CD8-positive, alpha-beta memory T cell (primary cell): ENCODE measurements around the gene BRD7. TPM values are rescaled to one million over a fixed set of nuclear protein-coding genes. Genes with fewer than 3 reads are reported as not detected.
A peak's percentile ranks its signal among the peaks of the same experiment; 100 is the strongest.

ENCODE experiments used
- CTCF ChIA-PET: fragments of 350-600 bp; sonication (Branson Sonifier 250); formaldehyde crosslinking; loops from one replicate; lab custom pipeline; 2021; ENCODE audit warnings: antibody characterized with exemption; lab: Charles Lee
- POLR2A ChIA-PET: fragments of 350-600 bp; sonication (Branson Sonifier 250); formaldehyde crosslinking; loops from one replicate; lab custom pipeline; 2021; ENCODE audit warnings: antibody characterized with exemption; lab: Charles Lee
- DNase-seq, 5 donors: peaks; one replicate each; pipeline versions ENCODE4 v3.0.0 to v3.0.0-alpha.2; 2020 to 2022; ENCODE audit warnings: mixed read lengths in 1 of 5
- H3K27ac ChIP-seq: one replicate; pipeline ENCODE4 v1.7.0; 2013; ENCODE audit warnings: low read depth, mild to moderate bottlenecking, low read length, moderate library complexity
- H3K27me3 ChIP-seq: 2 replicates; pipeline ENCODE4 v1.7.0; 2013; ENCODE audit warnings: low read length, mild to moderate bottlenecking; ENCODE audit not compliant: insufficient read depth, poor library complexity, severe bottlenecking
- H3K36me3 ChIP-seq: 2 replicates; pipeline ENCODE4 v1.7.0; 2013; ENCODE audit warnings: mild to moderate bottlenecking, low read length, moderate library complexity; ENCODE audit not compliant: insufficient read depth
- H3K4me1 ChIP-seq: 2 replicates; pipeline ENCODE4 v1.7.0; 2013; ENCODE audit warnings: mild to moderate bottlenecking, low read length, moderate library complexity; ENCODE audit not compliant: insufficient read depth
- H3K4me3 ChIP-seq: 2 replicates; pipeline ENCODE4 v1.7.0; 2013; ENCODE audit warnings: mild to moderate bottlenecking, low read length
- H3K9me3 ChIP-seq: 2 replicates; pipeline ENCODE4 v1.7.0; 2013; ENCODE audit warnings: mild to moderate bottlenecking, low read length
- H3K27ac Mint-ChIP-seq, 8 donors: one replicate each; pipeline ENCODE4 v1.8.0; 2020 to 2021; ENCODE audit warnings: mixed read lengths in 8 of 8, mild to moderate bottlenecking in 6 of 8, inconsistent platforms in 3 of 8, moderate library complexity in 3 of 8
- H3K27me3 Mint-ChIP-seq, 2 donors: one replicate each; pipeline ENCODE4 v1.8.0; 2020 to 2021; ENCODE audit warnings: mixed read lengths in 2 of 2, mild to moderate bottlenecking in 1 of 2, moderate library complexity in 1 of 2
- H3K36me3 Mint-ChIP-seq, 3 donors: one replicate each; pipeline ENCODE4 v1.8.0; 2020 to 2021; ENCODE audit warnings: mixed read lengths in 3 of 3, inconsistent platforms in 1 of 3, mild to moderate bottlenecking in 1 of 3
- H3K4me1 Mint-ChIP-seq, 3 donors: one replicate each; pipeline ENCODE4 v1.8.0; 2020 to 2021; ENCODE audit warnings: mixed read lengths in 3 of 3, inconsistent platforms in 1 of 3, mild to moderate bottlenecking in 1 of 3
- H3K4me3 Mint-ChIP-seq, 7 donors: one replicate each; pipeline ENCODE4 v1.8.0; 2020 to 2021; ENCODE audit warnings: mixed read lengths in 7 of 7, mild to moderate bottlenecking in 6 of 7, moderate library complexity in 4 of 7, inconsistent platforms in 2 of 7
- H3K9me3 Mint-ChIP-seq, 5 donors: one replicate each; pipeline ENCODE4 v1.8.0; 2020 to 2022; ENCODE audit warnings: mixed read lengths in 5 of 5, mild to moderate bottlenecking in 3 of 5, moderate library complexity in 2 of 5, inconsistent platforms in 1 of 5
- polyA plus RNA-seq: library from polyadenylated mRNA; unstranded; fragments of 300-500 nt; fragmentation: Illumina TruSeq; gene quantifications from one replicate; pipeline ENCODE4 v1.2.3, GENCODE V29; 2021
- total RNA-seq, 2 experiments: library from RNA; stranded (reverse); gene quantifications; one replicate each; pipeline ENCODE4 v1.2.3, GENCODE V29; 2021

Gene BRD7
- total RNA-seq (100 to 1,000 TPM; 101 to 103 TPM), polyA plus RNA-seq (55.7 TPM)

DNA sequence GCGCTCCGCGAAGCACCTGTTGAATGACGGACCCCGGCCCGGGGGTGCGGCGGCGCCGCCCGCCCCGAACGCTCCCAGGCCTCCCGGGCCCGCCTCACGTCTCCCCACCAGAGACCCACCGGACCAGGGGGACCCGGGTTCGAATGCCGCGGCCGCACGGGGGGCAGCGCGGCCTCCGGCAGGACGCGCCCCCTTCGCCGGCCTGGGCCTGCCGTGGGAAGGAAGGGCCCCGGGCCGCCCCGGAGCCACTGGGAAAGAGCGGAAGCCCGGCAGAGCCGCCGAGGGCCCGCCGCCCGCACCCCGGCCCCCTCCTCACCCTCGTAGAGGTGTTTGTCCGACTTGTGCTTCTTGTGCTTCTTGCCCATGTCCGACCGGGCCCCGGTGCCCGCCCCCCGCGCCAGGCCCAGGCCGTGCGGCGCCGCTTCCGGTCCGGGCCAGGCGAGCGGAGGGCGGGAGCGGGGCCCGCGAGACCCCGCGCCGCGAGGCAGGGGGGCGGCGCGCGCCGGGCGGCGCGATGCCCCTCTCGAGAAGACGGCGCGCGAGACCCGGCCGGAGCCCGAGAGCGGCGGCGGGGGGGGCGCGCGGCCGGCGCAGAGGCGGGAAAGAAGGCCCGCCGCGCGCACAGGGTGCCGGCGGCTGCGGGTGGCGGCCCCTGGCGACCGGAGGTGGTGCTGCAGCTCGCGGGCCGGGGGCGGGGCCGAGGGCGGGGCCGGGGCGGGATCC, at the start of gene BRD7:
Gene BRD7 (minus strand): TSS at position 579 of the 723 bp plus-strand sequence. CDS start 214 bp downstream, at position 365.
- Histone ChIP-seq H3K9me3 (no peaks in the 10 kb centered on the region), H3K27me3 (no peaks in the 10 kb centered on the region), H3K4me1 (peaks cover 39% of the 10 kb centered on the region), H3K36me3 (peaks cover 15% of the 10 kb centered on the region), H3K27ac (peak within 1 kb of the TSS; percentile 49), H3K4me3 (peak within 1 kb of the TSS; percentile 69)
- peak within 1 kb of the TSS; percentile 88 to 99 (median 97) for H3K27ac Mint-ChIP-seq
- peak within 1 kb of the TSS; percentile 84 to 98 (median 95) for H3K4me3 Mint-ChIP-seq
- ChIA-PET CTCF (interaction anchor here (1.0 to 2.9 kb wide), 11 partner anchors 9 to 438 kb away, joined by 3 to 23 read pairs (median 4); partner anchors contain the start of gene CNEP1R1), POLR2A (no interaction called here)
- peak; percentile 57 to 78 (median 65) for DNase-seq
- peaks cover 0 to 1% (median 0%) of the 10 kb centered on the region in 5 donors for H3K9me3 Mint-ChIP-seq
- peaks cover 3 to 35% (median 13%) of the 10 kb centered on the region in 3 donors for H3K36me3 Mint-ChIP-seq
- peaks cover 46 to 57% (median 55%) of the 10 kb centered on the region in 3 donors for H3K4me1 Mint-ChIP-seq
- peaks cover 0 to 2% of the 10 kb centered on the region in 2 donors for H3K27me3 Mint-ChIP-seq

GRCh38 chr16:50416388-50416787, 47.6 kb upstream of the BRD7 start:
- no peak for DNase-seq
- H3K4me3 ChIP-seq: no peak overlapping the region
- Mint-ChIP-seq H3K27ac (no peak overlapping the region), H3K4me3 (no peak overlapping the region), H3K36me3 (peaks cover 0 to 29% (median 2%) of the 10 kb centered on the region in 3 donors), H3K27me3 (peaks cover 32 to 36% of the 10 kb centered on the region in 2 donors), H3K4me1 (no peaks in the 10 kb centered on the region), H3K9me3 (peaks cover 40 to 57% (median 54%) of the 10 kb centered on the region in 5 donors)
- no peaks in the 10 kb centered on the region for H3K36me3 ChIP-seq
- peaks cover 18% of the 10 kb centered on the region for H3K9me3 ChIP-seq
- no peaks in the 10 kb centered on the region for H3K4me1 ChIP-seq
- ChIA-PET CTCF (no interaction called here), POLR2A (no interaction called here)
- H3K27me3 ChIP-seq: no peaks in the 10 kb centered on the region
- H3K27ac ChIP-seq: no peak overlapping the region

DNA sequence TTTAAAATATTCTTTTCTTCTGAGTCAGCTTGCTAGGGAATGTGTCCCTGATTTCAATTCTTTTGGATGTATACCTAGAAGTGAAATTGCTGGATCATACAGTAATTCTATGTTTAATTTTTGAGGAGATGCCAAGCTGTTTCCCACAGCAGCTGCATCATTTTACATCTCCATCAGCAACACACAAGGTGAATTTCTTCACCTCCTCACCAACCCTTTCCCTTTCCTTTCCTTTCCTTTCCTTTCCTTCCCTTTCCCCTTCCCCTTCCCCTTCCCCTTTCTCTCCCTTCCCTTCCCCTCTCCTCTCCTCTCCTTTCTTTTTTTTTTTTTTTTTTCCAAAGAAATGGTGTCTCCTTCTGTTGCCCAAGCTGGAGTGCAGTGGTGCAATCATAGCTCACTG, 45.4 kb upstream of the BRD7 start:
- Mint-ChIP-seq H3K4me1 (no peaks in the 10 kb centered on the region), H3K9me3 (peaks cover 30 to 40% (median 37%) of the 10 kb centered on the region in 5 donors), H3K4me3 (no peak overlapping the region), H3K36me3 (peaks cover 0 to 13% (median 0%) of the 10 kb centered on the region in 3 donors), H3K27ac (no peak overlapping the region), H3K27me3 (peaks cover 24 to 29% of the 10 kb centered on the region in 2 donors)
- no peaks in the 10 kb centered on the region for H3K4me1 ChIP-seq
- no peaks in the 10 kb centered on the region for H3K27me3 ChIP-seq
- DNase-seq: no peak
- ChIA-PET CTCF (no interaction called here), POLR2A (interaction anchor here (0.6 kb wide), 2 partner anchors 15 to 411 kb away, joined by 3 to 5 read pairs; no protein-coding TSS in a partner anchor)
- no peaks in the 10 kb centered on the region for H3K36me3 ChIP-seq
- no peak overlapping the region for H3K27ac ChIP-seq
- peaks cover 8% of the 10 kb centered on the region for H3K9me3 ChIP-seq
- no peak overlapping the region for H3K4me3 ChIP-seq

DNA sequence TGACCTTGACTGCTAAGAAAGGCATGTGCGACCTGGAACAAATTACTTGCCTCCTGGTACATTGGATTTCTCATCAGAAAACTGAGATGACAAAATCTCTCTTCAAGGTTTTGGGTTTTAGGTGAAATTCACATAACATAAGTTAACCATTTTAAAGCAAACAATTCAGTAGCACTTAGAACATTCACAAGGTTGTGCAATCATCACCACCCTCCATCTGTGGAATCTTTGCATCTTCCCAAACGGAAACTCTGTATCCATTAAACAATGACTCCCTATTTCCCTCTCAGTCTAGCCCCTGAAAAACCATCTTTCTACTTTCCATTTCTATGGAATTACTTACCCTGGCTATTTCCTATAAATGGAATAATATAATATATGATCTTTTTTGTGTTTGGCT, 42.2 kb upstream of the BRD7 start:
- peaks cover 9 to 13% of the 10 kb centered on the region in 2 donors for H3K27me3 Mint-ChIP-seq
- H3K27me3 ChIP-seq: no peaks in the 10 kb centered on the region
- DNase-seq: no peak
- no peak overlapping the region for H3K4me3 Mint-ChIP-seq
- ChIA-PET POLR2A (no interaction called here), CTCF (no interaction called here)
- H3K4me1 Mint-ChIP-seq: no peaks in the 10 kb centered on the region
- no peak overlapping the region for H3K27ac Mint-ChIP-seq
- peaks cover 4 to 8% (median 7%) of the 10 kb centered on the region in 5 donors for H3K9me3 Mint-ChIP-seq
- no peak overlapping the region for H3K27ac ChIP-seq
- H3K36me3 Mint-ChIP-seq: peaks cover 0 to 4% (median 0%) of the 10 kb centered on the region in 3 donors
- H3K4me3 ChIP-seq: no peak overlapping the region
- H3K4me1 ChIP-seq: no peaks in the 10 kb centered on the region
- no peaks in the 10 kb centered on the region for H3K36me3 ChIP-seq
- H3K9me3 ChIP-seq: no peaks in the 10 kb centered on the region

GRCh38 chr16:50408001-50408561, 39.3 kb upstream of the BRD7 start:
- no peak overlapping the region for H3K27ac Mint-ChIP-seq

GRCh38 chr16:50407351-50407750, 38.6 kb upstream of the BRD7 start:
- CTCF ChIA-PET: no interaction called here
- H3K36me3 Mint-ChIP-seq: no peaks in the 10 kb centered on the region

More at GRCh38 chr16:50408001-50408561, 39.3 kb upstream of the BRD7 start:
- no peaks in the 10 kb centered on the region for H3K36me3 Mint-ChIP-seq
- ChIA-PET POLR2A (no interaction called here), CTCF (no interaction called here)
- peaks cover 0 to 2% of the 10 kb centered on the region in 2 donors for H3K27me3 Mint-ChIP-seq
- no peaks in the 10 kb centered on the region for H3K4me1 Mint-ChIP-seq
- H3K36me3 ChIP-seq: no peaks in the 10 kb centered on the region
- H3K4me3 ChIP-seq: no peak overlapping the region
- H3K27ac ChIP-seq: no peak overlapping the region
- H3K27me3 ChIP-seq: no peaks in the 10 kb centered on the region
- no peak overlapping the region for H3K4me3 Mint-ChIP-seq
- DNase-seq: no peak
- H3K9me3 ChIP-seq: no peaks in the 10 kb centered on the region
- no peaks in the 10 kb centered on the region for H3K4me1 ChIP-seq
- H3K9me3 Mint-ChIP-seq: no peaks in the 10 kb centered on the region

GRCh38 chr16:50403491-50403890, 34.7 kb upstream of the BRD7 start:
- Mint-ChIP-seq H3K36me3 (no peaks in the 10 kb centered on the region), H3K9me3 (no peaks in the 10 kb centered on the region), H3K27me3 (peaks cover 0 to 3% of the 10 kb centered on the region in 2 donors), H3K27ac (no peak overlapping the region), H3K4me1 (peaks cover 2 to 4% (median 3%) of the 10 kb centered on the region in 3 donors), H3K4me3 (no peak overlapping the region)
- POLR2A ChIA-PET: no interaction called here
- no peak for DNase-seq
- Histone ChIP-seq H3K4me1 (no peaks in the 10 kb centered on the region), H3K4me3 (no peak overlapping the region), H3K27ac (no peak overlapping the region), H3K9me3 (no peaks in the 10 kb centered on the region), H3K36me3 (no peaks in the 10 kb centered on the region), H3K27me3 (no peaks in the 10 kb centered on the region)
- CTCF ChIA-PET: interaction anchor here (1.1 kb wide), 1 partner anchor 403 kb away, joined by 3 read pairs; no protein-coding TSS in a partner anchor

More at GRCh38 chr16:50407351-50407750, 38.6 kb upstream of the BRD7 start:
- no peaks in the 10 kb centered on the region for H3K27me3 ChIP-seq
- POLR2A ChIA-PET: no interaction called here
- no peak overlapping the region for H3K4me3 ChIP-seq
- H3K9me3 ChIP-seq: no peaks in the 10 kb centered on the region
- no peaks in the 10 kb centered on the region for H3K4me1 Mint-ChIP-seq
- H3K27ac Mint-ChIP-seq: no peak overlapping the region
- no peaks in the 10 kb centered on the region for H3K4me1 ChIP-seq
- peaks cover 0 to 5% of the 10 kb centered on the region in 2 donors for H3K27me3 Mint-ChIP-seq
- no peak overlapping the region for H3K27ac ChIP-seq
- no peaks in the 10 kb centered on the region for H3K9me3 Mint-ChIP-seq
- no peak overlapping the region for H3K4me3 Mint-ChIP-seq
- DNase-seq: no peak
- no peaks in the 10 kb centered on the region for H3K36me3 ChIP-seq
